H1 (cell line): Measurements from ENCODE around the gene MALSU1. TPM values are rescaled to one million over a fixed set of nuclear protein-coding genes. Genes with fewer than 3 reads are reported as not detected.

Experiments used
- BACH1 ChIP-seq: IDR thresholded peaks from 2 replicates; pipeline ENCODE4 v1.6.1; 2012; ENCODE audit warnings: low read length, improper control_type of control experiment
- BCL11A ChIP-seq, 2 experiments: IDR thresholded peaks; one replicate each; pipeline ENCODE4 v1.6.1; 2011; ENCODE audit warnings: low read depth in 2 of 2, low read length in 2 of 2, mild to moderate bottlenecking in 2 of 2
- GABPA ChIP-seq: IDR thresholded peaks from 2 replicates; pipeline ENCODE4 v1.6.1; 2011; ENCODE audit warnings: mild to moderate bottlenecking, low read length, moderate library complexity, borderline replicate concordance; ENCODE audit not compliant: insufficient read depth
- NRF1 ChIP-seq: IDR thresholded peaks from 2 replicates; pipeline ENCODE4 v1.6.1; 2011; ENCODE audit warnings: mild to moderate bottlenecking, low read depth, low read length, improper control_type of control experiment
- POLR2A ChIP-seq, 2 experiments: IDR thresholded peaks; 1 replicate in 1 of 2; 2 replicates in 1 of 2; pipeline ENCODE4 v1.6.1; 2011; ENCODE audit warnings: low read depth in 2 of 2, low read length in 2 of 2, mild to moderate bottlenecking in 2 of 2; ENCODE audit errors: control extremely low read depth in 1 of 2
- RFX5 ChIP-seq: IDR thresholded peaks from 2 replicates; pipeline ENCODE4 v1.6.1; 2011; ENCODE audit warnings: low read depth, low read length, improper control_type of control experiment, borderline replicate concordance
- SIX5 ChIP-seq: IDR thresholded peaks from 2 replicates; pipeline ENCODE4 v1.6.1; 2011; ENCODE audit warnings: mild to moderate bottlenecking, low read depth, low read length
- SP1 ChIP-seq: IDR thresholded peaks from 2 replicates; pipeline ENCODE4 v1.6.1; 2011; ENCODE audit warnings: low read depth, low read length
- SP4 ChIP-seq: IDR thresholded peaks from 2 replicates; pipeline ENCODE4 v1.6.1; 2012; ENCODE audit warnings: low read length, inconsistent platforms
- TCF12 ChIP-seq: IDR thresholded peaks from 2 replicates; pipeline ENCODE4 v1.6.1; 2011; ENCODE audit warnings: low read depth, mild to moderate bottlenecking, low read length
- TEAD4 ChIP-seq: IDR thresholded peaks from 2 replicates; pipeline ENCODE4 v1.6.1; 2012; ENCODE audit warnings: low read depth, low read length, inconsistent platforms, mixed read lengths
- polyA plus RNA-seq, 7 experiments: library from polyadenylated mRNA; depleted of rRNA in 3 of 7; stranded (reverse) in 5 of 7; unstranded in 2 of 7; fragments of >200 nt in 5 of 7; fragments of 200-250 nt in 2 of 7; gene quantifications; 1 replicate in 5 of 7; 2 replicates in 1 of 7; 4 replicates in 1 of 7; pipeline versions ENCODE4 v1.2.1 to v1.2.3, GENCODE V29; 2011 to 2013; ENCODE audit warnings: missing spikeins in 2 of 7, mixed read lengths in 2 of 7
- total RNA-seq: library from RNA; stranded (reverse); fragmentation: NEBNext Ultra II Directional; extraction: Animal tissue kit (Norgen Biotek cat#: 25700); gene quantifications from 2 replicates; pipeline ENCODE4 v1.2.1, GENCODE V29; 2021
- TF ChIP-seq, protein P1 (sequence below): IDR thresholded peaks from 2 replicates; pipeline ENCODE4 v1.6.1; 2012; ENCODE audit warnings: inconsistent platforms
- TF ChIP-seq, protein P2 (sequence below): IDR thresholded peaks from 2 replicates; pipeline ENCODE4 v1.6.1; 2012; ENCODE audit warnings: low read length, inconsistent platforms

Gene MALSU1
- total and polyA plus RNA-seq, 2 of the 8 experiments (the other 6 are each of a cell fraction or from before 2014, with no cell fraction given), result 73.5 to 84.0 TPM

DNA sequence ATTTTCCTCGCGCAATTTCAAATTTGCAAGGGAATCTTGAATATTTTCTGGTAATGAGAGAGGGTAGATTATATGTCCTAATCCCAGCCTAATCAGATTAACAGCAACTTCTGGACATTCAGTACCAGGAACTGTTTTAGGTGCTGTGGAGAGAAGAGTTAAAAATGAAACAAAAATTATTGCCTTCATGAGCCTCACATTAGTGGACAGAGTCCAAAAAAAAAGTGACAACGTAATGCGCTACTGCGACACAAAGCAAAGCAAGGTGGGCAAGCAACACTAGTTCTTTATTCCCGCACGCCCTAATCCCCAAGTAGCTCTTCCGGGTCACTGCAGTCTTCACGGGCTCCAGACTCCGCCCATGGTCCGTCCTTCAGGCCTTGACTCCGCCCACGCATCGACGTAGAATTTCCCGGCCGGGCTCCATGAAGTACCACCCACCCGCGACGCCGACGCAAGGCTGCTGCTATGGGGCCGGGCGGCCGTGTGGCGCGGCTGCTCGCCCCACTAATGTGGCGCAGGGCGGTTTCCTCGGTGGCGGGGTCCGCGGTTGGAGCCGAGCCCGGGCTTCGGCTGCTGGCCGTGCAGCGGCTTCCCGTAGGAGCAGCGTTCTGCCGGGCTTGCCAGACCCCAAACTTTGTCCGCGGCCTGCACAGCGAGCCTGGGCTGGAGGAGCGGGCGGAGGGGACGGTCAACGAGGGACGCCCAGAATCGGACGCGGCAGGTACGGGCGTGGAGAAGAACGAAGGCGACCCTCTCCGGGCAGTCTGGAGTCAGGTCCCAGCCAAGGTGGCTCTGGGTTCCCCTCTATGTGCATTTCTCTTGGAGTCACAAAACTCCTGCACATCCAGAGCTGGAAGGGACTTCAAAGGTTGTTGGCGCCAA is at the start of gene MALSU1 (continued):
- TF ChIP-seq SP1, result peak; percentile 70; the same call in 1 of the 2 replicates
- no peak for TF ChIP-seq NRF1
- TF ChIP-seq GABPA, result peak; percentile 50; the same call in 1 of the 2 replicates
- no peak for TF ChIP-seq RFX5
- TF ChIP-seq, protein P1, sequence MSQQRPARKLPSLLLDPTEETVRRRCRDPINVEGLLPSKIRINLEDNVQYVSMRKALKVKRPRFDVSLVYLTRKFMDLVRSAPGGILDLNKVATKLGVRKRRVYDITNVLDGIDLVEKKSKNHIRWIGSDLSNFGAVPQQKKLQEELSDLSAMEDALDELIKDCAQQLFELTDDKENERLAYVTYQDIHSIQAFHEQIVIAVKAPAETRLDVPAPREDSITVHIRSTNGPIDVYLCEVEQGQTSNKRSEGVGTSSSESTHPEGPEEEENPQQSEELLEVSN, result no peak
- TF ChIP-seq, protein P2, sequence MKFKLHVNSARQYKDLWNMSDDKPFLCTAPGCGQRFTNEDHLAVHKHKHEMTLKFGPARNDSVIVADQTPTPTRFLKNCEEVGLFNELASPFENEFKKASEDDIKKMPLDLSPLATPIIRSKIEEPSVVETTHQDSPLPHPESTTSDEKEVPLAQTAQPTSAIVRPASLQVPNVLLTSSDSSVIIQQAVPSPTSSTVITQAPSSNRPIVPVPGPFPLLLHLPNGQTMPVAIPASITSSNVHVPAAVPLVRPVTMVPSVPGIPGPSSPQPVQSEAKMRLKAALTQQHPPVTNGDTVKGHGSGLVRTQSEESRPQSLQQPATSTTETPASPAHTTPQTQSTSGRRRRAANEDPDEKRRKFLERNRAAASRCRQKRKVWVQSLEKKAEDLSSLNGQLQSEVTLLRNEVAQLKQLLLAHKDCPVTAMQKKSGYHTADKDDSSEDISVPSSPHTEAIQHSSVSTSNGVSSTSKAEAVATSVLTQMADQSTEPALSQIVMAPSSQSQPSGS, result no peak
- TF ChIP-seq SP4, result peak; percentile 82
- TF ChIP-seq BACH1, result peak; percentile 72
- no peak for TF ChIP-seq TEAD4
- TF ChIP-seq BCL11A (IDR thresholded peaks at IDR 0.05; ENCODE audit: low read depth in 2 of 2, low read length in 2 of 2), result no peak
- TF ChIP-seq SIX5, result no peak
- TF ChIP-seq TCF12, result no peak
- peak; percentile 89 to 96 for TF ChIP-seq POLR2A (IDR thresholded peaks at IDR 0.05; ENCODE audit: control extremely low read depth in 1 of 2, low read depth in 2 of 2, low read length in 2 of 2)
